SJSA1 (cell line): Measurements from ENCODE around the gene MBOAT7. TPM values are rescaled to one million over a fixed set of nuclear protein-coding genes. Genes with fewer than 3 reads are reported as not detected.

Source experiments
- DNase-seq, 2 experiments: peaks; one replicate each; pipeline ENCODE4 v3.0.0-alpha.2; 2015 to 2020; ENCODE audit warnings: low spot score in 2 of 2, low read depth in 1 of 2
- H3K27ac ChIP-seq: fragments of 250-450 bp; sonication (Bioruptor Pico); 2 replicates; pipeline ENCODE4 v1.5.1; 2020; ENCODE audit warnings: mild to moderate bottlenecking, moderate library complexity
- H3K27me3 ChIP-seq: fragments of 250-450 bp; sonication (Bioruptor Pico); replicated peaks from 2 replicates; pipeline ENCODE4 v1.5.1; 2020; ENCODE audit warnings: mild to moderate bottlenecking, moderate library complexity
- H3K36me3 ChIP-seq: fragments of 250-450 bp; sonication (Bioruptor Pico); 2 replicates; pipeline ENCODE4 v1.5.1; 2020; ENCODE audit warnings: mild to moderate bottlenecking
- H3K4me1 ChIP-seq: fragments of 250-450 bp; sonication (Bioruptor Pico); replicated peaks from 2 replicates; pipeline ENCODE4 v1.6.1; 2021; ENCODE audit warnings: mild to moderate bottlenecking
- H3K4me3 ChIP-seq: fragments of 250-450 bp; sonication (Bioruptor Pico); 2 replicates; pipeline ENCODE4 v1.5.1; 2020; ENCODE audit warnings: mild to moderate bottlenecking
- H3K9me3 ChIP-seq: fragments of 250-450 bp; sonication (Bioruptor Pico); replicated peaks from 2 replicates; pipeline ENCODE4 v1.5.1; 2020; ENCODE audit warnings: mild to moderate bottlenecking
- total RNA-seq: library from RNA; depleted of rRNA; stranded (reverse); fragments of >200 nt; shearing (Covaris generic); gene quantifications from 2 replicates; pipeline ENCODE4 v1.2.3, GENCODE V29; 2014; rRNA removed

MBOAT7 gene
- total RNA-seq, 1 experiment from 2014 or later: 118 TPM

GRCh38 chr19:54128796-54129616 is 60.4 kb downstream of the MBOAT7 start:
- Histone ChIP-seq H3K27me3 (no peaks in the 10 kb centered on the region), H3K9me3 (no peaks in the 10 kb centered on the region), H3K4me1 (no peaks in the 10 kb centered on the region), H3K27ac (no peak overlapping the region), H3K36me3 (peaks cover 65% of the 10 kb centered on the region), H3K4me3 (no peak overlapping the region)
- DNase-seq: no peak

GRCh38 chr19:54128441-54128725 is 61.0 kb downstream of the MBOAT7 start:
- Histone ChIP-seq H3K36me3 (peaks cover 71% of the 10 kb centered on the region), H3K4me1 (no peaks in the 10 kb centered on the region), H3K27ac (no peak overlapping the region), H3K27me3 (no peaks in the 10 kb centered on the region), H3K4me3 (no peak overlapping the region), H3K9me3 (no peaks in the 10 kb centered on the region)
- DNase-seq: no peak

- no peak overlapping the region for H3K4me3 ChIP-seq
- H3K27ac ChIP-seq: no peak overlapping the region
- H3K36me3 ChIP-seq: peaks cover 76% of the 10 kb centered on the region
Measured at GRCh38 chr19:54127688-54128440, 61.5 kb downstream of the MBOAT7 start.

GRCh38 chr19:54125713-54126112 is 63.7 kb downstream of the MBOAT7 start:
- Histone ChIP-seq H3K27ac (no peak overlapping the region), H3K4me3 (no peak overlapping the region), H3K4me1 (no peaks in the 10 kb centered on the region), H3K36me3 (peaks cover 84% of the 10 kb centered on the region), H3K9me3 (no peaks in the 10 kb centered on the region), H3K27me3 (no peaks in the 10 kb centered on the region)
- DNase-seq: no peak

More at GRCh38 chr19:54127688-54128440, 61.5 kb downstream of the MBOAT7 start:
- no peaks in the 10 kb centered on the region for H3K9me3 ChIP-seq
- DNase-seq: no peak
- H3K4me1 ChIP-seq: no peaks in the 10 kb centered on the region
- no peaks in the 10 kb centered on the region for H3K27me3 ChIP-seq

GRCh38 chr19:54124393-54124792 is 65.0 kb downstream of the MBOAT7 start:
- H3K4me3 ChIP-seq: no peak overlapping the region
- no peak overlapping the region for H3K27ac ChIP-seq
- H3K9me3 ChIP-seq: no peaks in the 10 kb centered on the region
- H3K4me1 ChIP-seq: no peaks in the 10 kb centered on the region
- H3K36me3 ChIP-seq: peaks cover 91% of the 10 kb centered on the region
- no peak for DNase-seq
- no peaks in the 10 kb centered on the region for H3K27me3 ChIP-seq

- no peaks in the 10 kb centered on the region for H3K4me1 ChIP-seq
Measured at GRCh38 chr19:54123682-54124081, 65.7 kb downstream of the MBOAT7 start.

More at GRCh38 chr19:54123682-54124081, 65.7 kb downstream of the MBOAT7 start:
- Histone ChIP-seq H3K4me3 (no peak overlapping the region), H3K27ac (no peak overlapping the region), H3K36me3 (peaks cover 85% of the 10 kb centered on the region), H3K9me3 (no peaks in the 10 kb centered on the region), H3K27me3 (no peaks in the 10 kb centered on the region)
- no peak for DNase-seq

Other genes starting within 250 kb of the MBOAT7 start
- gene CACNG8, start 226.6 kb downstream of the MBOAT7 start, total RNA-seq: not detected in 2 replicates
- gene CACNG6, start 197.9 kb downstream of the MBOAT7 start, total RNA-seq: 0.11 TPM in 1 of 2 replicates, not detected in the other
- not detected in 2 replicates for gene VSTM1, start 125.7 kb downstream of the MBOAT7 start, total RNA-seq
- not detected in 2 replicates for gene TARM1, start 108.2 kb downstream of the MBOAT7 start, total RNA-seq
- not detected in 2 replicates for gene OSCAR, start 88.8 kb downstream of the MBOAT7 start, total RNA-seq
- 24.2 and 51.7 TPM in 2 replicates for gene NDUFA3, start 86.7 kb downstream of the MBOAT7 start, total RNA-seq
- gene TFPT, start 73.9 kb downstream of the MBOAT7 start, total RNA-seq: 31.7 and 48.5 TPM in 2 replicates
- gene PRPF31, start 73.8 kb downstream of the MBOAT7 start, total RNA-seq: 70.6 and 79.9 TPM in 2 replicates
- gene CNOT3, start 51.8 kb downstream of the MBOAT7 start, total RNA-seq: 13.9 and 14.2 TPM in 2 replicates
- 15.8 and 18.9 TPM in 2 replicates for gene LENG1, start 29.9 kb downstream of the MBOAT7 start, total RNA-seq
- 0.11 TPM in 1 of 2 replicates, not detected in the other for gene TMC4, start 16.4 kb downstream of the MBOAT7 start, total RNA-seq
- 85.4 and 106 TPM in 2 replicates for gene TSEN34, start 1.7 kb upstream of the MBOAT7 start, total RNA-seq
- 1,209 and 2,142 TPM in 2 replicates for gene RPS9, start 11.3 kb upstream of the MBOAT7 start, total RNA-seq
- not detected in 2 replicates for gene LILRB3, start 33.4 kb upstream of the MBOAT7 start, total RNA-seq
- not detected in 2 replicates for gene LILRA6, start 53.2 kb upstream of the MBOAT7 start, total RNA-seq
- not detected in 2 replicates for gene LILRB5, start 67.7 kb upstream of the MBOAT7 start, total RNA-seq
- gene LILRB2, start 91.5 kb upstream of the MBOAT7 start, total RNA-seq: not detected in 2 replicates
- gene LILRA5, start 123.6 kb upstream of the MBOAT7 start, total RNA-seq: not detected in 2 replicates
- not detected in 2 replicates for gene LILRA4, start 149.6 kb upstream of the MBOAT7 start, total RNA-seq
- not detected in 2 replicates for gene LAIR1, start 175.4 kb upstream of the MBOAT7 start, total RNA-seq
- gene TTYH1, start 225.9 kb upstream of the MBOAT7 start, total RNA-seq: not detected in 2 replicates